ENCODE results near the gene LAMC2.
A peak's percentile ranks its signal among the peaks of the same experiment; 100 is the strongest.

LAMC2 gene

GRCh38 chr1:183179033-183179432, 7.0 kb upstream of the LAMC2 start:
- H3K4me3 ChIP-seq (ENCODE audit: control insufficient read depth, low read depth, low read length) = no peak overlapping the region
- no peak for DNase-seq (ENCODE audit: low read depth)
- TF ChIP-seq, protein P1, sequence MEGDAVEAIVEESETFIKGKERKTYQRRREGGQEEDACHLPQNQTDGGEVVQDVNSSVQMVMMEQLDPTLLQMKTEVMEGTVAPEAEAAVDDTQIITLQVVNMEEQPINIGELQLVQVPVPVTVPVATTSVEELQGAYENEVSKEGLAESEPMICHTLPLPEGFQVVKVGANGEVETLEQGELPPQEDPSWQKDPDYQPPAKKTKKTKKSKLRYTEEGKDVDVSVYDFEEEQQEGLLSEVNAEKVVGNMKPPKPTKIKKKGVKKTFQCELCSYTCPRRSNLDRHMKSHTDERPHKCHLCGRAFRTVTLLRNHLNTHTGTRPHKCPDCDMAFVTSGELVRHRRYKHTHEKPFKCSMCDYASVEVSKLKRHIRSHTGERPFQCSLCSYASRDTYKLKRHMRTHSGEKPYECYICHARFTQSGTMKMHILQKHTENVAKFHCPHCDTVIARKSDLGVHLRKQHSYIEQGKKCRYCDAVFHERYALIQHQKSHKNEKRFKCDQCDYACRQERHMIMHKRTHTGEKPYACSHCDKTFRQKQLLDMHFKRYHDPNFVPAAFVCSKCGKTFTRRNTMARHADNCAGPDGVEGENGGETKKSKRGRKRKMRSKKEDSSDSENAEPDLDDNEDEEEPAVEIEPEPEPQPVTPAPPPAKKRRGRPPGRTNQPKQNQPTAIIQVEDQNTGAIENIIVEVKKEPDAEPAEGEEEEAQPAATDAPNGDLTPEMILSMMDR (conservative IDR thresholded peaks at IDR 0.05; ENCODE audit: control insufficient read depth, insufficient read depth, low read depth, low read length) = no peak

GRCh38 chr1:183180218-183180617, 5.8 kb upstream of the LAMC2 start:
- H3K4me3 ChIP-seq (ENCODE audit: control insufficient read depth, low read depth, low read length) = no peak overlapping the region
- TF ChIP-seq, protein P1 (conservative IDR thresholded peaks at IDR 0.05; ENCODE audit: control insufficient read depth, insufficient read depth, low read depth, low read length) = no peak
- DNase-seq (ENCODE audit: low read depth) = peak; percentile 91

- no peak overlapping the region for H3K4me3 ChIP-seq (ENCODE audit: control insufficient read depth, low read depth, low read length)
- TF ChIP-seq, protein P1 (conservative IDR thresholded peaks at IDR 0.05; ENCODE audit: control insufficient read depth, insufficient read depth, low read depth, low read length) = no peak
- DNase-seq (ENCODE audit: low read depth) = peak; percentile 92
Observed at GRCh38 chr1:183180634-183181056, 5.4 kb upstream of the LAMC2 start.

GRCh38 chr1:183186841-183187240, 777 bp downstream of the LAMC2 start:
- TF ChIP-seq, protein P1 (conservative IDR thresholded peaks at IDR 0.05; ENCODE audit: control insufficient read depth, insufficient read depth, low read depth, low read length) = no peak
- H3K4me3 ChIP-seq (ENCODE audit: control insufficient read depth, low read depth, low read length) = no peak overlapping the region
- DNase-seq (ENCODE audit: low read depth) = no peak

DNA sequence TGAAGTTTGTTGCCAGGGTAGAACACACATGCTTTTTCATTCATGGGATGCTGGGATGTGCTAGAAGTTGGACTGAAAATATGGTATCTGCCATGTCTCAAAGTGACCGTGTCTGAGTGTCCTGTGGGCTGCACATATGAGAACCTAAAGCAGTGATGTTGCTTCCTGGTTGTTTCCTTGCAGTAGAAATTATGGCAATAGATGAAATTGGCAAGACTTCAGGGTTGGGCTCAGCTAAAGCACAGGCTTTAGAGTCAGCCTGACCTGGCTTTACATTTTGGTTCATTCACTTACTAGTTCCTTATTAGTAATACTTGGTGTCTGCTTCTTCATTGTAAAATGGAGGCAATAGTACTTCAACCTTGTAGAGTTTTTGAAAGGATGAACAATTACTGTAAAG, 2.2 kb downstream of the LAMC2 start:
- TF ChIP-seq, protein P1 (conservative IDR thresholded peaks at IDR 0.05; ENCODE audit: control insufficient read depth, insufficient read depth, low read depth, low read length) = no peak
- DNase-seq (ENCODE audit: low read depth) = no peak
- H3K4me3 ChIP-seq (ENCODE audit: control insufficient read depth, low read depth, low read length) = no peak overlapping the region

DNA sequence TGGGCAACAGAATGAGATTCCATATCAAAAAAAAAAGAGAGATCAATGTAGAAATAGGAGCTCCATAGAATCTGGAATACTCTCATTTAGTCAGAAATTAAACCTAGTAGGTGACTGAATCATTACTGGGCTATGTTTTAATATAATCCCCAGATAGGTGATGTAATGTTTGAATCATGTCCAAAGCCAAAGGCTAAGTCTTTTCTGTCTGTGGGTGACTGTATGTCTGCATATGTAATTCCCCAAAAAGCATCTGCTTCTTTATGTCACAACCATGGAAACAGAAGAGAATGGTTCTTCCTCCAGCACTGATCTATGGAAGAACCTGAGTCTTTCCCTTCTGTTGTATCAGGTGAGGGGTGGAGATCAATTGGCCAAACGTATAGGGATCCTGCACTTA, 5.8 kb downstream of the LAMC2 start:
- peak; percentile 93 for DNase-seq (ENCODE audit: low read depth)
- no peak overlapping the region for H3K4me3 ChIP-seq (ENCODE audit: control insufficient read depth, low read depth, low read length)
- TF ChIP-seq, protein P1 (conservative IDR thresholded peaks at IDR 0.05; ENCODE audit: control insufficient read depth, insufficient read depth, low read depth, low read length) = no peak

GRCh38 chr1:183193963-183194525, 8.0 kb downstream of the LAMC2 start:
- no peak overlapping the region for H3K4me3 ChIP-seq (ENCODE audit: control insufficient read depth, low read depth, low read length)
- TF ChIP-seq, protein P1 (conservative IDR thresholded peaks at IDR 0.05; ENCODE audit: control insufficient read depth, insufficient read depth, low read depth, low read length) = no peak
- DNase-seq (ENCODE audit: low read depth) = no peak

Data from fibroblast of mammary gland (primary cell).